SH-SY5Y (cell line): Measurements from ENCODE around the gene SPOUT1.

Experiments
- GATA2 ChIP-seq: IDR thresholded peaks from 2 replicates; pipeline ENCODE4 v1.6.1; 2011; ENCODE audit warnings: mild to moderate bottlenecking, low read depth, low read length
- GATA3 ChIP-seq: IDR thresholded peaks from 2 replicates; pipeline ENCODE4 v1.6.1; 2011; ENCODE audit warnings: low read depth, mild to moderate bottlenecking, low read length, moderate library complexity

The SPOUT1 gene

GRCh38 chr9:128829477-128830251, at the start of gene SPOUT1:
SPOUT1 (minus strand) TSS chr9:128829794; CDS start chr9:128829780, 14 bp downstream.
- TF ChIP-seq GATA2 (no peak), GATA3 (no peak)

- no peak for TF ChIP-seq GATA3
- TF ChIP-seq GATA2, result no peak
Measured at GRCh38 chr9:128877852-128878251, 48.3 kb upstream of the SPOUT1 start.

- no peak for TF ChIP-seq GATA3
- TF ChIP-seq GATA2, result no peak
Measured at GRCh38 chr9:128870128-128870940, 40.7 kb upstream of the SPOUT1 start.

- no peak for TF ChIP-seq GATA3
- no peak for TF ChIP-seq GATA2
Measured at GRCh38 chr9:128863647-128864046, 34.1 kb upstream of the SPOUT1 start.

- no peak for TF ChIP-seq GATA3
- TF ChIP-seq GATA2, result no peak
Measured at GRCh38 chr9:128862401-128862851, 32.8 kb upstream of the SPOUT1 start.

- TF ChIP-seq GATA3, result no peak
- no peak for TF ChIP-seq GATA2
Measured at GRCh38 chr9:128861501-128861900, 31.9 kb upstream of the SPOUT1 start.

GRCh38 chr9:128860937-128861336, 31.3 kb upstream of the SPOUT1 start:
- TF ChIP-seq GATA3 (no peak), GATA2 (no peak)

- no peak for TF ChIP-seq GATA3
- no peak for TF ChIP-seq GATA2
Measured at GRCh38 chr9:128847803-128848202, 18.2 kb upstream of the SPOUT1 start.

- no peak for TF ChIP-seq GATA2
- no peak for TF ChIP-seq GATA3
Measured at GRCh38 chr9:128846680-128847030, 17.1 kb upstream of the SPOUT1 start.

- TF ChIP-seq GATA3, result no peak
- peak; percentile 55; the same call in 1 of the 2 replicates for TF ChIP-seq GATA2
Measured at GRCh38 chr9:128845186-128845931, 15.8 kb upstream of the SPOUT1 start.

- TF ChIP-seq GATA3 (no peak), GATA2 (no peak)
Measured at GRCh38 chr9:128841694-128842492, 12.3 kb upstream of the SPOUT1 start.

- TF ChIP-seq GATA3, result no peak
- TF ChIP-seq GATA2, result no peak
Measured at GRCh38 chr9:128840524-128840923, 10.9 kb upstream of the SPOUT1 start.

GRCh38 chr9:128838338-128838737, 8.7 kb upstream of the SPOUT1 start:
- TF ChIP-seq GATA3 (no peak), GATA2 (no peak)

- TF ChIP-seq GATA2 (no peak), GATA3 (no peak)
Measured at GRCh38 chr9:128836509-128837145, 7.0 kb upstream of the SPOUT1 start.
